SU-DHL-6 (cell line): Measurements from ENCODE around the gene ZNF653.

Source experiments
- H2AFZ ChIP-seq: fragments of 200-600 bp; sonication (generic); 2 replicates; pipeline ENCODE4 v1.6.1; 2014; ENCODE audit warnings: low read depth, mild to moderate bottlenecking, moderate library complexity, mixed read lengths, antibody characterized with exemption, low read length; ENCODE audit not compliant: severe bottlenecking
- H3F3A ChIP-seq: fragments of 200-600 bp; shearing (Covaris generic); 2 replicates; pipeline ENCODE4 v1.6.0; 2016; ENCODE audit warnings: antibody characterized with exemption, mild to moderate bottlenecking; ENCODE audit not compliant: insufficient read depth
- H3K27ac ChIP-seq: fragments of 200-600 bp; sonication (generic); 2 replicates; pipeline ENCODE4 v1.5.1; 2016; ENCODE audit warnings: low read depth, mild to moderate bottlenecking, low read length, moderate library complexity, mixed read lengths
- H3K27me3 ChIP-seq: fragments of 200-600 bp; sonication (generic), shearing (Covaris generic); 2 replicates; pipeline ENCODE4 v1.6.0; 2014; ENCODE audit warnings: mild to moderate bottlenecking, low read length
- H3K36me3 ChIP-seq: fragments of 200-600 bp; sonication (generic); 2 replicates; pipeline ENCODE4 v1.6.1; 2014; ENCODE audit warnings: mild to moderate bottlenecking, low read length, mixed read lengths
- H3K4me2 ChIP-seq: fragments of 300-600, 200-600 bp; shearing (Covaris generic), sonication (generic); 2 replicates; pipeline ENCODE4 v1.6.0; 2014; ENCODE audit warnings: low read length, low read depth, mild to moderate bottlenecking; ENCODE audit not compliant: poor library complexity, severe bottlenecking
- H3K4me3 ChIP-seq: fragments of 200-600 bp; sonication (generic); 2 replicates; pipeline ENCODE4 v1.5.1; 2014; ENCODE audit warnings: antibody characterized with exemption, low read length, mild to moderate bottlenecking, mixed read lengths; ENCODE audit not compliant: insufficient read depth, poor library complexity, severe bottlenecking
- H3K79me2 ChIP-seq: fragments of 200-600 bp; sonication (generic); 2 replicates; pipeline ENCODE4 v1.6.1; 2014; ENCODE audit warnings: mild to moderate bottlenecking, low read length, moderate library complexity; ENCODE audit not compliant: insufficient read depth
- H3K9ac ChIP-seq: fragments of 200-600 bp; sonication (generic); 2 replicates; pipeline ENCODE4 v1.7.0; 2014; ENCODE audit warnings: mild to moderate bottlenecking, low read length
- H3K9me2 ChIP-seq: fragments of 200-600 bp; sonication (generic); replicated peaks from 2 replicates; pipeline ENCODE4 v1.6.1; 2014; ENCODE audit warnings: low read length; ENCODE audit not compliant: insufficient read depth
- H3K9me3 ChIP-seq: fragments of 200-600 bp; sonication (generic); 2 replicates; pipeline ENCODE4 v1.6.1; 2014; ENCODE audit warnings: low read length, mixed read lengths; ENCODE audit not compliant: insufficient read depth
- H4K20me1 ChIP-seq: fragments of 200-600 bp; sonication (generic); 2 replicates; pipeline ENCODE4 v1.6.1; 2014; ENCODE audit warnings: low read depth, mild to moderate bottlenecking, antibody characterized with exemption, low read length, moderate library complexity, mixed read lengths
- CTCF ChIP-seq: fragments of 200-600 bp; sonication (generic); IDR thresholded peaks from one replicate; pipeline ENCODE4 v1.5.1; 2017; ENCODE audit warnings: antibody characterized with exemption, mild to moderate bottlenecking, low read length, moderate library complexity; ENCODE audit not compliant: insufficient read depth, poor library complexity, severe bottlenecking
- EZH2phosphoT487 ChIP-seq: fragments of 200-600 bp; sonication (generic), shearing (Covaris generic); conservative IDR thresholded peaks from 2 replicates; pipeline ENCODE4 v1.6.1; 2018; ENCODE audit warnings: mild to moderate bottlenecking, antibody characterized with exemption, low read length, moderate library complexity, mixed read lengths

Gene ZNF653

GRCh38 chr19:11540645-11541044 is 35.0 kb upstream of the ZNF653 start:
- Histone ChIP-seq H3F3A (no peaks in the 10 kb centered on the region), H3K4me3 (no peak overlapping the region), H3K9me2 (no peaks in the 10 kb centered on the region), H3K36me3 (no peaks in the 10 kb centered on the region), H3K27ac (no peak overlapping the region), H3K27me3 (no peaks in the 10 kb centered on the region), H3K9ac (no peak overlapping the region), H2AFZ (no peak overlapping the region), H3K4me2 (no peak overlapping the region), H3K79me2 (no peaks in the 10 kb centered on the region), H3K9me3 (no peaks in the 10 kb centered on the region), H4K20me1 (no peaks in the 10 kb centered on the region)
- TF ChIP-seq CTCF (no peak), EZH2phosphoT487 (no peak)

GRCh38 chr19:11539495-11540365 is 34.1 kb upstream of the ZNF653 start:
- no peaks in the 10 kb centered on the region for H3K9me3 ChIP-seq
- H3K79me2 ChIP-seq: no peaks in the 10 kb centered on the region
- H3K27ac ChIP-seq: no peak overlapping the region
- no peak overlapping the region for H3K4me2 ChIP-seq
- H2AFZ ChIP-seq: no peak overlapping the region
- H3K9me2 ChIP-seq: no peaks in the 10 kb centered on the region
- H4K20me1 ChIP-seq: no peaks in the 10 kb centered on the region
- H3K9ac ChIP-seq: no peak overlapping the region
- peaks cover 3% of the 10 kb centered on the region; the same call in 1 of the 2 replicates for H3F3A ChIP-seq
- TF ChIP-seq CTCF: no peak
- no peak for TF ChIP-seq EZH2phosphoT487
- H3K4me3 ChIP-seq: no peak overlapping the region
- no peaks in the 10 kb centered on the region for H3K27me3 ChIP-seq
- no peaks in the 10 kb centered on the region for H3K36me3 ChIP-seq

- H3K9me2 ChIP-seq: no peaks in the 10 kb centered on the region
- H3K9me3 ChIP-seq: no peaks in the 10 kb centered on the region
- no peaks in the 10 kb centered on the region for H3K36me3 ChIP-seq
- no peaks in the 10 kb centered on the region for H3K27me3 ChIP-seq
- TF ChIP-seq EZH2phosphoT487 (no peak), CTCF (no peak)
- no peak within 1 kb of the TSS for H3K4me3 ChIP-seq
- H3F3A ChIP-seq: peaks cover 8% of the 10 kb centered on the region; the same call in 1 of the 2 replicates
- H3K9ac ChIP-seq: no peak within 1 kb of the TSS
- no peak within 1 kb of the TSS for H3K4me2 ChIP-seq
- no peaks in the 10 kb centered on the region for H3K79me2 ChIP-seq
- no peaks in the 10 kb centered on the region for H4K20me1 ChIP-seq
- H3K27ac ChIP-seq: no peak within 1 kb of the TSS
- no peak within 1 kb of the TSS for H2AFZ ChIP-seq
Measured at GRCh38 chr19:11538232-11539036, 32.8 kb upstream of the ZNF653 start, which contains the start of gene CNN1. Gene CNN1, plus strand, starts transcription at chr19:11538851. Its CDS starts 77 bp downstream, at chr19:11538928.
